ENCODE data around the gene SLC66A2.

Gene SLC66A2

DNA sequence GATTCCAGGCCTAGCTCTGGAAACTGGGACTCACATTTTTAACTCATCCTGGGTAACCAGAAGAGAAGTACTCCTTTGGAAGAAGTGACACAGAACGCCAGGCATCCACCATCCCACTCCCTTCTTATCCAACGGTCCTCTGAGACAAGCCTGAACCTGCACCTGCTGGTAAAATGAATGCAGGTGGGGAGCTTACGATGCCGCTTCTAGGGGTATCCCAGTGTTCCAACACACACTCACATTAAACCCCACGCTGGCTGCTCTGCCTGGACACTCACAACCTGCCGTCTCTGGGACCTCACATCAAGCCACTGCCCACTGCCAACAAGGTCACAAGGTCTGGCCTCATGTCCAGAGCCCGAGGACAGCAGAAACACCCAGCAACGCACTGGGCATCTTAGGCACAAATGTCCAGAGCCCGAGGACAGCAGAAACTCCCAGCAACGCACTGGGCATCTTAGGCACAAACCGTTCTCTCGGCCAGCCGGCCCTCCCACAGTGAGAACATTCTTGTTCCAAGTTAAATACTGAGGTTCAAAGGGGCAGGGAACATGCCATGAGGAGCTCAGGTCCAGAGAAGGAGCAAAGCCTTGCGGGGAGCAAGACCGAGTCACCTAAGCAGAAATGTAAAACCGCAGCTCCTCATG is 9.9 kb downstream of the SLC66A2 start:
- Mint-ChIP-seq H3K4me3 (no peak overlapping the region), H3K36me3 (peaks cover 45 to 62% of the 10 kb centered on the region in 2 donors), H3K9me3 (no peaks in the 10 kb centered on the region), H3K27ac (no peak overlapping the region), H3K27me3 (no peaks in the 10 kb centered on the region), H3K4me1 (peaks cover 21 to 33% of the 10 kb centered on the region in 2 donors)
- ATAC-seq (replicated peaks) (no peak), DNase-seq (no peak)

GRCh38 chr18:79940814-79941472 is 10.5 kb downstream of the SLC66A2 start:
- no peak for DNase-seq
- peaks cover 1 to 2% of the 10 kb centered on the region in 2 donors for H3K9me3 Mint-ChIP-seq
- H3K4me1 Mint-ChIP-seq, result peaks cover 17 to 28% of the 10 kb centered on the region in 2 donors
- no peaks in the 10 kb centered on the region for H3K27me3 Mint-ChIP-seq
- H3K36me3 Mint-ChIP-seq, result peaks cover 52 to 68% of the 10 kb centered on the region in 2 donors
- no peak for ATAC-seq (replicated peaks)
- H3K27ac Mint-ChIP-seq, result no peak overlapping the region
- no peak overlapping the region for H3K4me3 Mint-ChIP-seq

- Mint-ChIP-seq H3K27me3 (no peaks in the 10 kb centered on the region), H3K4me3 (no peak overlapping the region), H3K9me3 (peaks cover 7 to 8% of the 10 kb centered on the region in 2 donors), H3K36me3 (peaks cover 57 to 73% of the 10 kb centered on the region in 2 donors), H3K4me1 (peaks cover 16 to 28% of the 10 kb centered on the region in 2 donors), H3K27ac (no peak overlapping the region)
- DNase-seq (no peak), ATAC-seq (replicated peaks) (no peak)
Observed at GRCh38 chr18:79940126-79940813, 11.2 kb downstream of the SLC66A2 start.

GRCh38 chr18:79939096-79939495 is 12.4 kb downstream of the SLC66A2 start:
- Mint-ChIP-seq H3K36me3 (peaks cover 69 to 76% of the 10 kb centered on the region in 2 donors), H3K4me1 (peaks cover 8 to 27% of the 10 kb centered on the region in 2 donors), H3K4me3 (no peak overlapping the region), H3K27me3 (no peaks in the 10 kb centered on the region), H3K9me3 (peaks cover 8 to 9% of the 10 kb centered on the region in 2 donors), H3K27ac (no peak overlapping the region)
- DNase-seq (no peak), ATAC-seq (replicated peaks) (no peak)

GRCh38 chr18:79938196-79938595 is 13.3 kb downstream of the SLC66A2 start:
- no peak overlapping the region for H3K27ac Mint-ChIP-seq
- DNase-seq, result no peak
- peaks cover 6 to 30% of the 10 kb centered on the region in 2 donors for H3K4me1 Mint-ChIP-seq
- H3K9me3 Mint-ChIP-seq, result peaks cover 13 to 15% of the 10 kb centered on the region in 2 donors
- ATAC-seq (replicated peaks), result no peak
- H3K4me3 Mint-ChIP-seq, result no peak overlapping the region
- peaks cover 78 to 85% of the 10 kb centered on the region in 2 donors for H3K36me3 Mint-ChIP-seq
- no peaks in the 10 kb centered on the region for H3K27me3 Mint-ChIP-seq

GRCh38 chr18:79937103-79937860 is 14.2 kb downstream of the SLC66A2 start:
- H3K27ac Mint-ChIP-seq, result peak overlapping the region; percentile 37
- no peak overlapping the region for H3K4me3 Mint-ChIP-seq

GRCh38 chr18:79936641-79937040 is 14.8 kb downstream of the SLC66A2 start:
- Mint-ChIP-seq H3K9me3 (peaks cover 24 to 26% of the 10 kb centered on the region in 2 donors), H3K27ac (no peak overlapping the region), H3K36me3 (peaks cover 82 to 89% of the 10 kb centered on the region in 2 donors), H3K4me1 (peaks cover 6 to 30% of the 10 kb centered on the region in 2 donors), H3K27me3 (no peaks in the 10 kb centered on the region), H3K4me3 (no peak overlapping the region)
- ATAC-seq (replicated peaks) (no peak), DNase-seq (no peak)

More at GRCh38 chr18:79937103-79937860, 14.2 kb downstream of the SLC66A2 start:
- DNase-seq (no peak), ATAC-seq (replicated peaks) (no peak)
- Mint-ChIP-seq H3K36me3 (peaks cover 83 to 88% of the 10 kb centered on the region in 2 donors), H3K9me3 (peaks cover 20 to 23% of the 10 kb centered on the region in 2 donors), H3K4me1 (peaks cover 6 to 30% of the 10 kb centered on the region in 2 donors), H3K27me3 (no peaks in the 10 kb centered on the region)

GRCh38 chr18:79935925-79936324 is 15.5 kb downstream of the SLC66A2 start:
- peaks cover 86 to 93% of the 10 kb centered on the region in 2 donors for H3K36me3 Mint-ChIP-seq
- H3K4me1 Mint-ChIP-seq, result peaks cover 6 to 30% of the 10 kb centered on the region in 2 donors
- H3K9me3 Mint-ChIP-seq, result peaks cover 25 to 31% of the 10 kb centered on the region in 2 donors

DNA sequence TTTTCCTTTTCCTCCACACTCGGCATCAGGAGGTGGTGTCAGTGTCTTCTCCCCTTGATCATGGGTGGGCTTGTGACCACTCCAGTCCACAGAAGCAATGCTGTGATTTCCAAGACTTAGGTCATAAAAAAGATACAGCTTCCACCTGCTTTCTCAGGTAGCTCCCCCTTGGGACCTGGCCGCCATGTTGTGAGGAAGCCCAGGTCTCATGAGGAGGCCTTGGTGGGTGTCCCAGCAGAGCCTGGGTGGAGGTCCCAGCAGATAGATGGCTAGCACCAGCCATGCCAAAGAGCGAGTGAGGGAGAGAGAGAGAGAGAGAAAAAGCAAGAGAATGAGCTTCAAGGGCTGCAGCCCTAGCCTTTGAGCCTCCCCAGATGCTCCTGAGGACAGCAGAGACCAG is 16.0 kb downstream of the SLC66A2 start:
- DNase-seq (no peak), ATAC-seq (replicated peaks) (no peak)
- Mint-ChIP-seq H3K4me1 (peaks cover 6 to 30% of the 10 kb centered on the region in 2 donors), H3K9me3 (peaks cover 25 to 31% of the 10 kb centered on the region in 2 donors), H3K27me3 (no peaks in the 10 kb centered on the region), H3K36me3 (peaks cover 84 to 90% of the 10 kb centered on the region in 2 donors), H3K4me3 (no peak overlapping the region), H3K27ac (no peak overlapping the region)

More at GRCh38 chr18:79935925-79936324, 15.5 kb downstream of the SLC66A2 start:
- no peak overlapping the region for H3K27ac Mint-ChIP-seq
- no peaks in the 10 kb centered on the region for H3K27me3 Mint-ChIP-seq
- H3K4me3 Mint-ChIP-seq, result no peak overlapping the region
- no peak for ATAC-seq (replicated peaks)
- DNase-seq, result no peak

DNA sequence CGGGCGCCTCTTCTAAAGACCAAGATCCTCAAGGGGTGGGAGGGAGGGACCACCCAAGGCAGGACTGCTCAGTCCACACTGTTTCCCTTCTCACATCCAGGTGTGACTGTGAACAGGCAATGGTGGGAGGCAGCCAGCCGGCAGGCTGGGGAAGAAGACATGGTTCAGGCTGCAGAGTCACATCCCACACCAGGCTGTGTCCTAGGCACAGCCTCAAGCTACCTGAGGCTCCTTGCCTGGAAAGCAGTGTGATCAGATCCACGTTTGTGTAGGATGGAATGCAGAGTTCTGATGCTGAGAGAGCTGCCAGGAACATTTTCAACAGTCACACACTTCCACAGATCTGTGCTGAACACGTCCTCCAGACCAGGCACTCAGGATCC is 16.4 kb downstream of the SLC66A2 start:
- H3K27ac Mint-ChIP-seq, result no peak overlapping the region
- peaks cover 25 to 31% of the 10 kb centered on the region in 2 donors for H3K9me3 Mint-ChIP-seq
- peaks cover 6 to 29% of the 10 kb centered on the region in 2 donors for H3K4me1 Mint-ChIP-seq
- DNase-seq, result no peak
- ATAC-seq (replicated peaks), result no peak
- H3K36me3 Mint-ChIP-seq, result peaks cover 83 to 90% of the 10 kb centered on the region in 2 donors
- H3K27me3 Mint-ChIP-seq, result no peaks in the 10 kb centered on the region
- H3K4me3 Mint-ChIP-seq, result no peak overlapping the region

DNA sequence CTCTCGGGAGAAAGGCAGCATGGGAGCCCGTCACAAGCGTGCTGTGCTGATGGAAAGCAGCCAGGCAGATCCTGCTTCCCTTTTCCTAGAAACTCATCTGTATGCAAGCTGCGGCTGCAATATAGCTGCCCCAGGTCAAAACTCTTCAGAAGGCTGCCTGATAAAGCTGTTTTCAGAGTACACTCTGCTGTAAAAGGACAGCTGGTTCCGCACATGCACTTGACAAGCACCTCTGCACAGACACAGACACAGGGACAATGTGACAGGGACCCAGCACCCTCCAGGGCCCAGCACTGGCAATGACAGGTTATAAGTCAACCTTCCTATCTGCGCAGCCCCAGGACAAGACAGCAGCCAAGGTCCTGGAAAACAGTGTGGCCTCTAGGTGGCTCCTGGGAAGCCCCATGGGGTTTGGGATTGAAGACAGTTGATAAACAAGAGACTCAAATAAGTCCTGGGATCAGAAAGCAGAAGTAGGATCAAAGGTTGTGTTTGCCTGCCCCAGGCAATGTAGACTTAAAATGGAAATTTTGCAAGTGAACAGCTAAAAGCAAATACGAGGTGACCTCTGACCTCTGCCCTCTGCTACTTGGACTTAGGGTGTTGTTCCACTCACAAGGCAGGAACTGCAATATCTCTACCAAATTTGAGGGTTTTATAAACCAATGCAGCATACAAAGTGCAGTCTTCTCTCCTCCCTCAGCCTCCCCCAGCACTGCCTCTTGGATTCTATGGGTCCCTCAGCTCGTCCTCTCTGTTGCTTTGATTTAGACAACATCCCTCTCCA is 16.9 kb downstream of the SLC66A2 start:
- ATAC-seq (replicated peaks) (peak; percentile 57 to 64), DNase-seq (no peak)
- Mint-ChIP-seq H3K27me3 (no peaks in the 10 kb centered on the region), H3K27ac (no peak overlapping the region), H3K4me1 (peaks cover 6 to 24% of the 10 kb centered on the region in 2 donors), H3K4me3 (peak overlapping the region in 1 of 2 donors; percentile 14), H3K36me3 (peaks cover 84 to 91% of the 10 kb centered on the region in 2 donors), H3K9me3 (peaks cover 31 to 37% of the 10 kb centered on the region in 2 donors)

DNA sequence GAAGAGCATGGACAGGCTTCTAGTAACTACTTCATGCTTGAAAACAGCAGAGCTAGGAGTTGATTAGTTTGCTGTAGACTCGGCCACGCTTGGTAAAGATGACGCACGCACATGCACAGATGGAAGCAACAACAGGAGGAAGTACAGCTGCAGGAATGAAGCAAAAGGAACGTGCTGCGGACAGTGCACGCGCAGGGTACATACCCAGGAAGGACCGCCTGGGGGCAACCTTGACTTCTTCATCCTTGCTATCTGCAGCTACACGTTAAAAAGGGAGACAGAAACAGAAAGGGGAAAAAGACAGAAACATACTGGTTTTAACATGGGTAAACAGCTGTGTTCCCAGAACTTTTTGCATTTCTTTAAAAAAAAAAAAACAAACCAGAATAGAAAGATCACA is 17.7 kb downstream of the SLC66A2 start:
- Mint-ChIP-seq H3K36me3 (peaks cover 88 to 93% of the 10 kb centered on the region in 2 donors), H3K9me3 (peaks cover 36 to 42% of the 10 kb centered on the region in 2 donors), H3K4me1 (peaks cover 6 to 29% of the 10 kb centered on the region in 2 donors), H3K4me3 (no peak overlapping the region), H3K27me3 (no peaks in the 10 kb centered on the region), H3K27ac (no peak overlapping the region)
- ATAC-seq (replicated peaks) (no peak), DNase-seq (no peak)

GRCh38 chr18:79932907-79933306 is 18.5 kb downstream of the SLC66A2 start:
- ATAC-seq (replicated peaks) (no peak), DNase-seq (no peak)
- H3K27ac Mint-ChIP-seq, result no peak overlapping the region
- H3K4me3 Mint-ChIP-seq, result no peak overlapping the region
- peaks cover 38 to 43% of the 10 kb centered on the region in 2 donors for H3K9me3 Mint-ChIP-seq
- H3K36me3 Mint-ChIP-seq, result peaks cover 88 to 92% of the 10 kb centered on the region in 2 donors
- H3K27me3 Mint-ChIP-seq, result no peaks in the 10 kb centered on the region
- H3K4me1 Mint-ChIP-seq, result peaks cover 6 to 32% of the 10 kb centered on the region in 2 donors
